ENCODE measurements around the gene TNIK.
A peak's percentile ranks its signal among the peaks of the same experiment; 100 is the strongest.

TNIK gene

GRCh38 chr3:171186817-171187500 is 273.2 kb downstream of the TNIK start:
- DNase-seq, result no peak

GRCh38 chr3:171186383-171186782 is 273.8 kb downstream of the TNIK start:
- no peak for DNase-seq

DNA sequence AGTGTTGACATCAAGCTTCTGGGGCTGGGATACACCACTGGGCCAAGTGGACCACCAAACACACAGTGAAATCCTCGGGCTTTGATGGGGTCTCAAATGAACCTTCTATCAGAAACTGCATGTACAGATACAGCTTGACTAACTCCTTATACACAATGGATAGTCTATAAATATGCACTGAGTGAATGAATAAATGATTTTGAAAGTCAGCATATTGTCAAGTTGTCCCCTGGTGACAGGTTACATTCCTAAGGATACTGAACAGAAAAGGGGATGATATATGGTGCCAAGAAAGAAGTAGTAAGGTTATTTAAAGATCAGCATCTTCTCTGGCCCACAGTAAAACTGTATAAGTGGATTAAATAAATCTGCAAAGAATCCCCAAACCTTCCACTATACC is 274.2 kb downstream of the TNIK start:
- DNase-seq, result no peak

- peak in 1 of 5 experiments; percentile 53 for DNase-seq
These were observed 275.8 kb downstream of the TNIK start for GRCh38 chr3:171184372-171184771.

DNA sequence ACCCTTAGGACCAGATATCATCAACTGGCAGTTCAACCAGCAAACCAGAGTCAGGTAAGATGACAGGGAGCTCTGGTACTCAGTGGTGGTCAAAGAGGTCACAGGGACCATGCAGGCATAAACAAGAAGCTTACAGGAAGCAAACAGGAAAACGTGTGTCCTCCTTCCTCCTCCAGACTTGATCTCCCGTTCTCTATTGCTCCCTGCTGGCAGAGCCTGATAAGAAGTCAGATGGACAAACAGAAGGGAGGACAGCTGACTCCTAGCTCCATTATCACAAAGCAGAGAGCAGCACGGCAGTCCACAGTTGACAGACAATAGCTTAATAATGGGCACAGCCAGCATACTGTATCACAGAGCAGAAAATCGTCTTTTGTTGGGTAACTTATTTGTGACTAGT is 277.2 kb downstream of the TNIK start:
- no peak for DNase-seq

GRCh38 chr3:171181907-171182690 is 278.1 kb downstream of the TNIK start:
- DNase-seq, result no peak

DNA sequence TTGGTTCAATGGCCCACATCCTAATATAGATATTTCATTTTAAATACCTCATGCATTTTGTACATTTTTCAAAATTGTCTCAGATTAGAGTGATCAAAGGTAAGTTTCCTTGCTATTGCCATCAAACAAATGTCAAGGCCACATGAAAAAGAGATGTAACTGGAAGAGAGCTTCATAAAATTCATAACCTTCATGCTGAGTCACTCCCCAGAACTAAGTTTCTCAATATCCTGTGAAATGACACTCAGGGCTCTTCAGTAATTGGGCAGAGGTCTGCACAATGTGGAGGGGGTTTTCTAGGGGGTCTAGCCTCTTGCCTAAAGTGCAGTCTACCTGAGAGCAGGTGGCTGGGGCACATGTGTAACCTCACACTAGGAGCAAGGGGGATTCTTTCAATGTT is 281.5 kb downstream of the TNIK start:
- DNase-seq, result no peak

GRCh38 chr3:171177553-171177952 is 282.7 kb downstream of the TNIK start:
- no peak for DNase-seq

DNA sequence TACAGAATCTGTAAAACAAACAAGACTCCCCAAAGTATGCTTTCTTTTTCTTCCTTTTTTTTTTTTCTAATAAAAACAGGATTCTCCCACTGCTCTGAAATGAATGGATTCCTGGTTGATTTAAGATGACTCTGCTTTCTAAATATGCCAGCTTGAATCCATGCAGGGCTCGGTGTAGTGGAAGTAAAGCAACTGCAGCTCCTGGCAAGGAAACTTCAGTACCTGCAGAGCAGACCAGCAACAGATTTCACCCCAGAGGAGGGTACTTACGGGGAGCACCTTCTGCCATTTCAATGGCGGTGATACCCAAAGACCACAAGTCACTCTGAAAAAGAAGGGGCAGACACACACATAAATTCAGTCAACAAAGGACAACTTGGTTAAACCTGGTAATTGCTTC is 283.1 kb downstream of the TNIK start:
- no peak for DNase-seq

DNA sequence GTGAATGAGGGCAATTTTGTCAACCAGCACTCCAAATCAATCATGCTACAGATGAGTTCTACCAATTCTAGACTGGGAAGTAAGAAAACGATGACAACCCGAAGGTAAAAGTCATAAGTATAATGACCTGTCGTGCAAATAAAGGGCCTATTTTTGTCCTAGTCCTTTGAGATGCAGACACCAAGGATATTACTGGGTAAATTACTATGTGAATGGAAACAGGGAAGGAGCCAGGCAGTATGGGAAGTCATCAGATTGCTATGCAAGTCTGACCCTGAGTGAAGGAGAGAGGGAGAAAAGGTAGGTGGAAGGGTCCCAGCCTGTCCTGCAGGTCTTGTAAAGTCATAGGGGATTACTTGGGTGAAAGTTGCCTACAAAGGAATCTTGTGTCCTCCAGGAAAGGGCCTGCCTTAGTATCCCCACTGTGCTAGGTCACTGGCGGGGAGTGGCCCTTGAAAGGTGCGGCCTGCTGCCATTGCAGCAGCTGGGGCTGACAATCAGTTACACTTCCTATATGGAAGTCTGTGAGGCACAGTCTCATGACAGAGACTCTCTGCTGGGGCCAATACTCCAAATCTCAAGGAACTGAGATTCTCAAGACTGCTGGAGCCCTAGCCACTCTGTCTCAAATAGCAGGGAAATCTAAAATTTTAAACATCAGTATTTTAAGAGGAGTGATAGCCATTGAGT is 283.8 kb downstream of the TNIK start:
- DNase-seq, result no peak

DNA sequence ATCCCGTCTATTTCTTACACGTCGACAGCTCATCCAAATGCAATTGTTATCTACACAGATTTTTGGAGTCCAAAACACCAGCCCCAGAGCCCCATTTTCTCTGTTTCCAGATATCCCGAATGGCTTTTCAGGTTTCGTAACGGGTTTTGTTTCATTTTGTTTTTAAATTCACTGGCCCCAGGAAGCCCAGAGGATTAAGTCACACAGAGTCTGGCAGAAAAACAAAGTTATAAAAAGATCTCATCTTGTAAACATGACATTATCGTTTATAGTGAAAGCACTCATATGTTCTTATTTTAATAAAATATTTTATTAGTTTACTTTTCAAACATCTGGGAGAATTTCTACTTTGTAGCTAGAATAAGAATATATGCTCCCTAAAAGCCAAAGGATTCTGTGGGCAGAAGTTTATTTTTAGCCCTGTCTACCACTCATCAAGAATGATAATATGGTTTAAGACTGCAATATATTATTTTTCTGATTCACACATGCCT is 284.4 kb downstream of the TNIK start:
- no peak for DNase-seq

GRCh38 chr3:171173736-171174135 is 286.5 kb downstream of the TNIK start:
- DNase-seq, result no peak

DNA sequence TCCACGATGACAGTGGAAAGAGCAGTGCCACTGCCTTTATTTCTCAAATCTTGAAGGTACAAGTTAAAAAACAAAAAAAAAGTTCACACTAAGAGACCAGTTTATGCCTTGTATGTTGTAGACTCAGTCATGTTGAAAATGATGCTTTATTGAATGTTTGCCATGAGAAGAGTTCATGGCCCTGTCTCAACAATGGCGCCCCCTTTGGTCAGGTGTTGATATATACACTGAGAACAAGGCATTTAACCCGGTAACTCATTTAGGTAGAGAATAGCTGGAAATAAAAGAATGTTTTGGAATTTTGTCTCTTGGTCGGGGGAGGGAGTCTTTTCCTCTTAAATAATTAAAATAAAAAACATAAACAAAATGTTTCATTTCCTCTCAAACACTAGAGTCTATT is 288.1 kb downstream of the TNIK start:
- DNase-seq, result no peak

DNA sequence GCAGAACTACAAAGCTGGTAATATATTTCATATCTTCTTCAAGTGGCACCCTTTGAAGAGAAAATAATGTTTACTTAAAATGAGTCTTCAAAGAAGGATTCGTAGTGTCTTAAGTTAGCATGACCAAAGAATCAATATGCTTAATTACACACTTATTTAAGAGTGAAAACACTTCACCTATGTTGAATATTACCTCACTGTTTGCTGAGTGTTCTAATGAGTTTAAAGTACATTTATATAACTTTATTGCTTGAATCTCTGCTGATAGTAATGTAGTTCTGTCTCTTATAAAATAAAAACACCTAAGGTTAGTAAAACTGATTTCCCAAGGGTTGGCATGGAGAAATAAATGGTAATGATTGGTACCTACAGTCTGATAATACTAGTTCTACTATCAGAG is 290.3 kb downstream of the TNIK start:
- no peak for DNase-seq

DNA sequence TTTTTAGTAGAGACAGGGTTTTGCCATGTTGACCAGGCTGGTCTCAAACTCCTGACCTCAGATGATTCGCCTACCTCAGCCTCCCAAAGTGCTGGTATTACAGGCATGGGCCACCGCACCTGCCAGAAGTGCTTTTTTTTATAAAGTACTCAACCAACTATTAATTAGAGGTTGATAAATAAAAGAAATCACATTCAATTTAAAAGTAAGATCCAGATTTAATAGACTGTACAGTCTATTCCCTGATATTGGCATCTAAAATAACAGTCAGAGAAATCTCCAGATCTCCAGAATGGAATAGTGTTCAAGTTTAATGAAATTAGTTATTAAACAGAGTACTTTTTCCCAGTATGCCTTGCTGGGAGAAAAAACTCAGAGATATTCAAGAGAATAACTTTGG is 290.8 kb downstream of the TNIK start:
- DNase-seq, result no peak

GRCh38 chr3:171168551-171168950 is 291.7 kb downstream of the TNIK start:
- no peak for DNase-seq

GRCh38 chr3:171168086-171168485 is 292.1 kb downstream of the TNIK start:
- no peak for DNase-seq

DNA sequence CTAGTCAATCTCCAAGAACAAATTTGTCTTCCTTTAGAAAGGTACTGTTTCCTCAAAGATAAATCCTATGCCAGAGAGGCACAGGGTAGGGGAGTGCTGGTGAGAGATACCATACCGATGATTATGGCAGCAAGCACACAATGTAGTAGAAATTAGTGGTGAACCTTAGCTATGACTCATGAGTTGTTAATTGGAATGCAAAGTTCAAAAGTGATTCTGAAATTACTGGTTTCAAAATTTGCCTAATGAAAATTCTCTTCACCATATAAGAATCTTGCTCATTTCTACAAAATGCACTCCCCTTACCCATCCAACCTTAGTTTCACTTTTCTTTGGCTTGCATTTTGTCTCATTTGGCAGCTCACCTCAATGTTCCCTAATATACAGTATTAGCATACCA is 294.2 kb downstream of the TNIK start:
- DNase-seq, result peak in 1 of 5 experiments; percentile 63

DNA sequence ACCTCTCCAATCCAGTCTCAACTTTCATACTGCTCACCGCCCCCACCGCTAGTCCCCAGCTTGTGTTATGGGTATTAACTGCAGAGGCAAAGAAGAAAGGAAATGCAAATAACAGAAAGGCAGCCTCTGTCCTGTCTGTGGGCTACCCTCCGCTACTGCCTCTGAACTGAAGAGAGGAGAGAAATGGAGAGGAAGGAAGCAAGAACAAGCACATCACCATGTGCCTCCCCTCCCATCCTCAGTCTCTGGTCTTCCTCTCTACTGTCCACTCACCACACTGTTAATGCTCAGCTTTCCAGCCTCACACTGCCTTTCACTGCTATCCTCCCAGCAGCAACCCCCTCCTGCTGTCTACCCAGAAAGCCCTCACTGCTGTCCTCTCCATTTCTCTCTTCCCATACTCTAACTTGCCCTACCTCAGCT is 294.7 kb downstream of the TNIK start:
- peak in 1 of 5 experiments; percentile 40 for DNase-seq

GRCh38 chr3:171164067-171164465 is 296.1 kb downstream of the TNIK start:
- no peak for DNase-seq

DNA sequence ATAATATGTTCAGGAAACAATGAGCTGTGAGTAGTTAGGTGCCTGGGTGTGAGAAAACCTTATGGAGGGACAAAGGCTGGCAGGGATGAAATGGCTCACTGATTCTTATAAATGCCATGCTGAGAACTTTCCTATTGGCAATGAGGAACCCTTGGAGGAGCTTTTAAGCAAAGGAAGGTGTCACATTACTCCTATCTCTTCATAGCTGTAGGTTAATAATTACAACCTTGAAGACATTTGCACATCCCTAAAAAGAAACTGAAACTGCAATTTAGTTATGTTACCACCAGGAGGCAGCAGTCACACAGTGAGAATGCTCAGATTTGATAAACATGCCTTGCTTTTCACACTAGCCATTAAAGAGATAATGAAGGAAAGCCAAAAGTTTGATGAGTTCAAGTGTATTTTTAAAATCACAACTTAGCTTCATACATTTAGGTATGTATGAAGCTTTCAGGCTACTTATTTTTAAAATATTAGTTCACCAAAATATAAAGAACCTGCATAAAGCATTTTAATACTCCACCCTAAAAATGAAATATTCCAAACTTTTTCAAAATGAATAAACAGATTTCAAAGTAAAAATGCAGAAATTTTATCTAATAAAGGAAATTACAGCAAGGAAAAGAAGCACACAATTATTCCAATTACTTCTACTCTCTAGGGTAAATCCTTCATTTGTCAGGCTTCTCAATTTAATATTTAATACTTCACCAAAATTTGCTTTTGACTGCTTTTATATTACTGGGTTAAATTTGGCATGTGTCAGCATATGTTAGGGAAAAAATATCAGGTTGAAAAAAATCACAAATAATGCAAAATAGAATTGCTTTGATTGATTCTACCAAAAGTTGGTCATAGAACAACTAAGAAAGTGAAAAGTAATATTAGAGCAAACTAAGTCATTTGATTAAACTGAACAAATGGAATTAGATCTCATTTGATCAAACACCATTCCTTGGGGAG is 296.8 kb downstream of the TNIK start:
- peak in 1 of 5 experiments; percentile 49 for DNase-seq

GRCh38 chr3:171160325-171160724 is 299.9 kb downstream of the TNIK start:
- DNase-seq, result no peak

- no peak for DNase-seq
These were observed 300.4 kb downstream of the TNIK start for GRCh38 chr3:171159822-171160157.
